ENCODE data around the gene APBA2. TPM values are rescaled to one million over a fixed set of nuclear protein-coding genes. Genes with fewer than 3 reads are reported as not detected.

The APBA2 gene
- total RNA-seq, 1 donor from 2014 or later = 33.1 TPM

DNA sequence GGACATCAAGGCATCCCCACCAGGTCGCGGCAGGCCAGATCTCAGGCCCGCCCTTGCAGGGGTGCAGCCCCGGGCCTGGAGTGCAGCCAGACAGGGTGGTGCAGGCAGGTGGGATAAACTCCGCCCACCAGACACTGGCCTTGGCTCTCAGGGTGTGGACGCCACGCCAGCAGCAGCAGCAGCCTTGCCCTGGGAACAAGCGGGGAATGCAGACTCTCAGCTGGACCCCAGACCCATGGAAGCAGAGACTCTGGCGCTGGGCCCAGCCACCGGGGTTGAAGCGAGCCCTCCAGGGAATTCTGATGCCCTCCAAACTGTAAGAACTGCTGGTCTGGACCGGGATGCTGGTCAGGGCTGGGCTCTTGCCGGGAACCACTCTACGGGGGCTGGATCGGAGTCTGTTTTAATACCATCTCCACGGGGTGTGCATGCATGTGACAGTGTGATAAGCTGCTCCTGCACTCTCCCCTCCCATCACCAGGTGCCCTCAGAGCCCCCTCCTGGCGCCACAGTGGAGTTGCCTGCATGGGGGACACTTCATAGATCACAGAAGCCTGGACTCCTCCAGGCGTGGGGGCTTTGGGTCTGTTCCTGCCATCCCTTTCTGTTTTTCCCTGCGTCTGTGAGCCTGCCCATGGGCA, 241.2 kb downstream of the APBA2 start:
- Mint-ChIP-seq H3K27me3 (ENCODE audit: low read depth) (no peaks in the 10 kb centered on the region), H3K4me1 (peaks cover 13% of the 10 kb centered on the region), H3K27ac (no peak overlapping the region), H3K4me3 (no peak overlapping the region), H3K36me3 (no peaks in the 10 kb centered on the region), H3K9me3 (no peaks in the 10 kb centered on the region)
- no peak for DNase-seq (ENCODE audit: low spot score in 2 of 2, unreplicated experiment in 2 of 2)
- TF ChIP-seq, protein P1, sequence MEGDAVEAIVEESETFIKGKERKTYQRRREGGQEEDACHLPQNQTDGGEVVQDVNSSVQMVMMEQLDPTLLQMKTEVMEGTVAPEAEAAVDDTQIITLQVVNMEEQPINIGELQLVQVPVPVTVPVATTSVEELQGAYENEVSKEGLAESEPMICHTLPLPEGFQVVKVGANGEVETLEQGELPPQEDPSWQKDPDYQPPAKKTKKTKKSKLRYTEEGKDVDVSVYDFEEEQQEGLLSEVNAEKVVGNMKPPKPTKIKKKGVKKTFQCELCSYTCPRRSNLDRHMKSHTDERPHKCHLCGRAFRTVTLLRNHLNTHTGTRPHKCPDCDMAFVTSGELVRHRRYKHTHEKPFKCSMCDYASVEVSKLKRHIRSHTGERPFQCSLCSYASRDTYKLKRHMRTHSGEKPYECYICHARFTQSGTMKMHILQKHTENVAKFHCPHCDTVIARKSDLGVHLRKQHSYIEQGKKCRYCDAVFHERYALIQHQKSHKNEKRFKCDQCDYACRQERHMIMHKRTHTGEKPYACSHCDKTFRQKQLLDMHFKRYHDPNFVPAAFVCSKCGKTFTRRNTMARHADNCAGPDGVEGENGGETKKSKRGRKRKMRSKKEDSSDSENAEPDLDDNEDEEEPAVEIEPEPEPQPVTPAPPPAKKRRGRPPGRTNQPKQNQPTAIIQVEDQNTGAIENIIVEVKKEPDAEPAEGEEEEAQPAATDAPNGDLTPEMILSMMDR (IDR thresholded peaks at IDR 0.05; ENCODE audit: unreplicated experiment) = no peak

DNA sequence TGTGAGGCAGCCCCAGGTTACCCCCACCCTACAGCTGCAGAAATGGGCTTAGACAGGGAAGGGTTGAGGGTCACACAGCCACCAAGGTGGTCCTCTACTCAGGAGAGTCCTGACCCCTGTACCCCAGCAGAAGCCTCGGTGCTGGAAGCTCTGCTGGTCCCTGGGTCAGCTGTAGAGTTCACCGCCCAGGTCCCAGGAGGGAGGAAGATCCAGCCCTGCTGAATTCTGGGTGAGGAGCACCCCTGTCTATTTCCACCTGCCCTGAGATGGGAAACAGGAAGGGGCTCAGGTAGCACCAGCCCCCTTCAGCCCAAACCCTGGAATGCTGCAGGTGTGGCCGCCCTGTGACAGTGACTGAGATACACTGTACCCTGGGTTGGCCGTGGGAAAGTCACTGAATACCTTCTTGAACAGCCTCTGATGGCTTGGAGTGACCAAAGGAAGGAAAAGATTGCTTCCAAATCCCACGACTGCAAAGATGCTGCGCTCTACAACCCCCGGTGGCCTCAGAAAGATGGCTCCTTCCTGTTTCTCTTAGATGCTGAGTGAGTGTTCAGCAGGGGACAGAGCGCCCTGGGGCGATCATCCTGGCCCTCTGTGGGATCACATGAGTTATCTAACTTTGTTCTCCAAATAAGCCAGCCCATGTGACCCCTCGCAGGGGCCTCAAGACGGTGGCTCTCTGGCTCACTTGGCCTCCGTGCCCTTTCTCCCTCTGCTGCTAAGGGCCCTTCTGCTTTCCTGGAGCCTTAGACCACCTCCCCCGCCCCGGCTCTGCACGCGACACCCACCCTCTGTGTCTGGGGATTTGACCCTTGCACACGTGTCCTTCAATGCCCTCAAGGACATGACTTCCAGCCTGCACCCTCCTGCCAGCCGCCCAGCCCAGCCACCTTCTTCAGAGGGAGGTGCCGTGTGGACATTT, 242.0 kb downstream of the APBA2 start:
- Mint-ChIP-seq H3K9me3 (no peaks in the 10 kb centered on the region), H3K4me3 (no peak overlapping the region), H3K27ac (no peak overlapping the region), H3K4me1 (peaks cover 13% of the 10 kb centered on the region), H3K27me3 (ENCODE audit: low read depth) (no peaks in the 10 kb centered on the region), H3K36me3 (no peaks in the 10 kb centered on the region)
- no peak for DNase-seq (ENCODE audit: low spot score in 2 of 2, unreplicated experiment in 2 of 2)
- TF ChIP-seq, protein P1 (IDR thresholded peaks at IDR 0.05; ENCODE audit: unreplicated experiment) = no peak

DNA sequence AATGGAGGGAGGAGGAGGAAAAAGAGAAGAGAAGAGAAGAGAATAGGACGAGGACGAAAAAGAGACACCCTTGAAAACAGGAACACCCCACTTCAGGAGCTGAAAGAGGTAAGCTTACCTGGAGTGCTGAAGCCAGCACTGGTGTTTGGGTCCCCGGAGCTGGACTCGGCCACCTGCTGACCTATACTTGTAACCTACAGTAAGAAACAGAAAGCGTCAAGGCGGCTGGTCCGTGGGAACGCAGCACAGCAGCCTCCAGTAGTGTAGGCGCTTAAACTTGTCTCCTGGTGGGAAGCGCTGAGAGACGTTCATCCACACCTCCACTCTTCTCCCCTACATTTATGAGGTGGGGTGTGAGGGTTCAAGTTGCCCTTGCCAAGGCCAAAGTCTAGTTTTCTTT, 242.9 kb downstream of the APBA2 start:
- Mint-ChIP-seq H3K9me3 (no peaks in the 10 kb centered on the region), H3K27ac (no peak overlapping the region), H3K4me3 (no peak overlapping the region), H3K27me3 (ENCODE audit: low read depth) (no peaks in the 10 kb centered on the region), H3K36me3 (no peaks in the 10 kb centered on the region), H3K4me1 (peaks cover 13% of the 10 kb centered on the region)
- peak in 1 of 2 experiments; percentile 6 for DNase-seq (ENCODE audit: low spot score in 2 of 2, unreplicated experiment in 2 of 2)
- TF ChIP-seq, protein P1 (IDR thresholded peaks at IDR 0.05; ENCODE audit: unreplicated experiment) = no peak

DNA sequence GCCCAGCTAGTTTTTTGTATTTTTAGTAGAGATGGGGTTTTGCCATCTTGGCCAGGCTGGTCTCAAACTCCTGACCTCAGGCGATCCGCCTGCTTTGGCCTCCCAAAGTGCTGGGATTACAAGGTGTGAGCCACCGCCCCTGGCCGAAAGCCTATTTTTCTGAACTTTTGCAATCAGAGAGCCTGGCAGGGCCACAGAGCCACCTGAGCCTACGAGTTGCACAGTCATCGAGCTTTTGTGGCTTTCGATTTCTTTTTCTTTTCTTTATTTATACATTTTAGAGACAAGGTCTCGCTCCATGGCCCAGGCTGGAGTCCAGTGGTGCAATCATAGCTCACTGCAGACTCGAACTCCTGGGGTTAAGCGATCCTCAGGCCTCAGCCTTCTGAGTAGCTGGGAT, 243.4 kb downstream of the APBA2 start:
- no peaks in the 10 kb centered on the region for H3K36me3 Mint-ChIP-seq
- no peak for DNase-seq (ENCODE audit: low spot score in 2 of 2, unreplicated experiment in 2 of 2)
- no peak overlapping the region for H3K27ac Mint-ChIP-seq
- H3K4me1 Mint-ChIP-seq = peaks cover 13% of the 10 kb centered on the region
- H3K9me3 Mint-ChIP-seq = no peaks in the 10 kb centered on the region
- H3K4me3 Mint-ChIP-seq = no peak overlapping the region
- no peaks in the 10 kb centered on the region for H3K27me3 Mint-ChIP-seq (ENCODE audit: low read depth)
- TF ChIP-seq, protein P1 (IDR thresholded peaks at IDR 0.05; ENCODE audit: unreplicated experiment) = no peak

DNA sequence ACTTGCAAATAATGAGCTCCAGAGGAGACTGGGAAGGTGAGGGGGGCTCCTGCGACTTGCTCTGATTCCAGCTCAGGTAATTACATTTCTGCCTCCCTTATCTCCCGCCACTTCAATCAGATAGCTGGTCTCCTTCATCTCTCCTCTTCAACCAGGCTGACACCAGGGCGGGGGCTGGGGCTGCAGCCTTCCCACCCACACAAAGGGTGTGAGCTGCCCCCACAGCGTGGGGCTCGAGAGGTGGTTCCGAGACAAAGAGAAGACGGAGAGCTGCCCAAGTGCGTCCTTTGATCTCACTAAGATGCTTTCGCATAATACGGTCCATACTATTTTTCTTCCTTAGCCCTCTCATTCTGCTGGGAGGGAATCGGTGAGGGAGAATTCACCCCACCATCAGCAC, 244.2 kb downstream of the APBA2 start:
- H3K27me3 Mint-ChIP-seq (ENCODE audit: low read depth) = no peaks in the 10 kb centered on the region
- no peak for DNase-seq (ENCODE audit: low spot score in 2 of 2, unreplicated experiment in 2 of 2)
- peaks cover 13% of the 10 kb centered on the region for H3K4me1 Mint-ChIP-seq
- H3K27ac Mint-ChIP-seq = no peak overlapping the region
- no peak overlapping the region for H3K4me3 Mint-ChIP-seq
- no peaks in the 10 kb centered on the region for H3K9me3 Mint-ChIP-seq
- TF ChIP-seq, protein P1 (IDR thresholded peaks at IDR 0.05; ENCODE audit: unreplicated experiment) = no peak
- H3K36me3 Mint-ChIP-seq = no peaks in the 10 kb centered on the region
